ENCODE measurements around the gene OR10A7.

OR10A7 gene

DNA sequence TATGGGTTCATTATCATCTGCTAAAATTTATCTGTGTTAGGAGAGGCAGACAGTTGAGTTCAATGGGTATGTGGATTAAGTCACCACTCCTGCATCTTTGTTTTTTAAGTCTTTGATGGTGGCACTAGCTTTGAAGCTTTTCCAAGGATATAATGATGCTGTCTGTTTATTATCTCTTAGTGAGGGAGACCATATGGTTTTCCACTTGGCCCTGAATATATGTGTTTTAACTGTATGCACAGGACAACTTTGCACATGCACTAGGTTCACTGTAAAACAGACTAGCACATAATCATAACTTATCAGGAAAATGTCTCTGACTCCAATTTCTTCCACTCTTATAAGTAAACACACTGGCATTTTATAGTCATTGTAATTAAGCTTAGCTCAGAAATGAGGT lies 32.5 kb downstream of the OR10A7 start:
- no peaks in the 10 kb centered on the region for H3K4me1 Mint-ChIP-seq
- H3K36me3 Mint-ChIP-seq (ENCODE audit: insufficient read depth) = no peaks in the 10 kb centered on the region
- ATAC-seq (replicated peaks; ENCODE audit: extremely low read depth, poor library complexity, severe bottlenecking) (no peak), DNase-seq (ENCODE audit: low spot score in 2 of 2) (no peak)
- H3K27me3 Mint-ChIP-seq = peaks cover 53% of the 10 kb centered on the region
- no peak overlapping the region for H3K4me3 Mint-ChIP-seq
- H3K27ac Mint-ChIP-seq (ENCODE audit: low read depth) = no peak overlapping the region
- H3K9me3 Mint-ChIP-seq = no peaks in the 10 kb centered on the region

DNA sequence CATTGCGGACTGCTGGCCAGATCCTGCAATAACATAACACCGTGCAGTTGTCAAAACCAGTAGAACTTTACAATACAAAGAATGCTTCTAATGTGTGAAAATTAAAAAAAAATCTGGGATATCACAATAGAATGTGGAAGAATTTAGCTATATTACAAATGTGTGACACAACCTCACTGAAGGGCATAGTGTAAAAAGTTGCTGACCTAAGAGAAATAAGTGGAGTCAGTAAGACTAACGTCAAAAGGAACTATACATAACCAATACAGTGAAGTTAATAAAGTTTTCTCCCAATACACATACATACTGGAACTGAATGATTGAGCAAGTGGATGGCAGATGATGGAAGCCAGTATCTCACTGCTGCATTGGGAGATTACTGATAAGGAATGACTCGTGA lies 36.0 kb downstream of the OR10A7 start:
- ATAC-seq (replicated peaks; ENCODE audit: extremely low read depth, poor library complexity, severe bottlenecking) = no peak
- H3K4me1 Mint-ChIP-seq = no peaks in the 10 kb centered on the region
- no peaks in the 10 kb centered on the region for H3K36me3 Mint-ChIP-seq (ENCODE audit: insufficient read depth)
- no peak overlapping the region for H3K4me3 Mint-ChIP-seq
- DNase-seq (ENCODE audit: low spot score in 2 of 2) = no peak
- H3K27ac Mint-ChIP-seq (ENCODE audit: low read depth) = no peak overlapping the region
- H3K9me3 Mint-ChIP-seq = no peaks in the 10 kb centered on the region
- peaks cover 48% of the 10 kb centered on the region for H3K27me3 Mint-ChIP-seq

DNA sequence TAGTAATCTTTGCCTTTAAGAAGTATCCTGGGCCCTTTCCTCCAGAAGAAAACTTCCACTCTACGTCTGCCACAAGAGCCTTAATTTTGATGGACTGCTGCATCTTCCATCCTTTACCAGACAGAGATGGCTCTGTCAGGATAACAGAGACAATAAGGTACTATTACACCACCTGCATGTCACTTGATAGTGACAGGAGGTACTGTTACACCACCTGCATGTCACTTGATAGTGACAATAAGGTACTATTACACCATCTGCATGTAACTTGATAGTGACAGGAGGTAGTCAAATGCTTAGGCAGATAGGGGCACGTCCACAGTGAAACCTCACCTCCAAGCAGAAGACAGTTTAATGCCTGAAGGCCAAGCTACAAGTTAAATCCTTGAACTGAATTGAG lies 37.5 kb downstream of the OR10A7 start:
- Mint-ChIP-seq H3K4me1 (no peaks in the 10 kb centered on the region), H3K36me3 (ENCODE audit: insufficient read depth) (no peaks in the 10 kb centered on the region), H3K27me3 (peaks cover 45% of the 10 kb centered on the region), H3K4me3 (no peak overlapping the region), H3K9me3 (no peaks in the 10 kb centered on the region), H3K27ac (ENCODE audit: low read depth) (no peak overlapping the region)
- no peak for DNase-seq (ENCODE audit: low spot score in 2 of 2)
- no peak for ATAC-seq (replicated peaks; ENCODE audit: extremely low read depth, poor library complexity, severe bottlenecking)
